GM12878 (cell line): Measurements from ENCODE around the gene SPINK8. TPM values are rescaled to one million over a fixed set of nuclear protein-coding genes. Genes with fewer than 3 reads are reported as not detected.

Source experiments
- microRNA counts: library from miRNA; unstranded; fragments of <30 nt; microRNA quantifications from one replicate; lab custom pipeline; 2016
- microRNA-seq: library from miRNA; unstranded; fragments of <30 nt; microRNA quantifications from one replicate; pipeline ENCODE4, GENCODE V29; 2018
- polyA plus RNA-seq, 11 experiments: library from polyadenylated mRNA; depleted of rRNA in 4 of 11; unstranded in 6 of 11; stranded (reverse) in 5 of 11; fragments of >200 nt; fragmentation: Nextera tagmentation in 4 of 11; fragmentation: Illumina TruSeq in 1 of 11; extraction: Ambion mirVana in 4 of 11; extraction: Trizol in 1 of 11; gene quantifications; 1 replicate in 1 of 11; 2 replicates in 10 of 11; pipeline versions ENCODE4 v1.2.1 to v1.2.3, GENCODE V29; 2011 to 2016; ENCODE audit warnings: inconsistent platforms in 2 of 11, missing spikeins in 2 of 11, low read depth in 1 of 11
- small RNA-seq: library from RNA; depleted of rRNA; stranded (forward); fragments of <200 nt; gene quantifications from one replicate; pipeline ENCODE3, GENCODE V24; 2014
- total RNA-seq, 4 experiments: library from RNA; depleted of rRNA in 3 of 4; stranded (reverse); fragments of >200 nt in 3 of 4; fragmentation: Illumina TruSeq in 1 of 4; extraction: Trizol in 1 of 4; gene quantifications; 2 replicates each; pipeline versions ENCODE4 v1.2.1 to v1.2.3, GENCODE V29; 2013 to 2021

The SPINK8 gene
- total and polyA plus RNA-seq, 10 of the 15 experiments (the other 5 are each of a cell fraction or from before 2014, with no cell fraction given), result not detected

MicroRNAs encoded within 50 kb of the gene (microRNA counts, 767-probe panel; counts per million panel counts)
- 784 counts per million, percentile 18 among the panel's probes with 10 or more counts for microRNA hsa-miR-2115-5p (lab: Ali Mortazavi, UCI)

Small RNAs within 50 kb of the gene (microRNA-seq; reads per million reads assigned to microRNA genes)
- gene MIR2115, result not detected

Small RNAs within 50 kb of the gene (small RNA-seq; reads per million reads assigned to genes)
- 1.3 reads per million, percentile 42 among the genes with 10 or more reads in this experiment for gene MIR2115
- gene RF00019, result not detected
- gene RN7SL321P, result not detected

Other genes with a start within 250 kb of the SPINK8 start
Only the 7 nearest of the 12 such genes appear.
- 9.8 and 11.7 TPM in 2 replicates for gene CAMP, start 110.2 kb downstream of the SPINK8 start, total RNA-seq (2014; rRNA removed)
- gene CAMP, start 110.2 kb downstream of the SPINK8 start, total RNA-seq (2014; rRNA removed; fragmentation: Illumina TruSeq; extraction: Trizol), result 7.4 and 8.7 TPM in 2 replicates
- 7.5 and 7.8 TPM in 2 replicates for gene CAMP, start 110.2 kb downstream of the SPINK8 start, total RNA-seq (2021)
- 0.76 and 0.86 TPM in 2 replicates for gene CAMP, start 110.2 kb downstream of the SPINK8 start, polyA plus RNA-seq (2011; rRNA removed)
- 2.3 and 6.9 TPM in 2 replicates for gene CAMP, start 110.2 kb downstream of the SPINK8 start, polyA plus RNA-seq (2014; fragmentation: Illumina TruSeq; extraction: Trizol)
- gene CAMP, start 110.2 kb downstream of the SPINK8 start, polyA plus RNA-seq (2014; fragmentation: Nextera tagmentation; extraction: Ambion mirVana), result 10 to 100 TPM; 25.4 to 34.3 TPM
- gene CAMP, start 110.2 kb downstream of the SPINK8 start, polyA plus RNA-seq (2014; rRNA removed), result 10.4 and 10.9 TPM in 2 replicates
- gene CAMP, start 110.2 kb downstream of the SPINK8 start, polyA plus RNA-seq (2016; fragmentation: Nextera tagmentation; extraction: Ambion mirVana), result 1 to 10 TPM; 3.4 to 3.7 TPM
- gene ZNF589, start 92.6 kb downstream of the SPINK8 start, total RNA-seq (2014; rRNA removed), result 26.5 and 29.0 TPM in 2 replicates
- 29.5 and 30.2 TPM in 2 replicates for gene ZNF589, start 92.6 kb downstream of the SPINK8 start, total RNA-seq (2014; rRNA removed; fragmentation: Illumina TruSeq; extraction: Trizol)
- 27.7 and 34.2 TPM in 2 replicates for gene ZNF589, start 92.6 kb downstream of the SPINK8 start, total RNA-seq (2021)
- 47.2 and 47.9 TPM in 2 replicates for gene ZNF589, start 92.6 kb downstream of the SPINK8 start, polyA plus RNA-seq (2011; rRNA removed)
- gene ZNF589, start 92.6 kb downstream of the SPINK8 start, polyA plus RNA-seq (2014; fragmentation: Illumina TruSeq; extraction: Trizol), result 36.9 and 47.9 TPM in 2 replicates
- gene ZNF589, start 92.6 kb downstream of the SPINK8 start, polyA plus RNA-seq (2014; fragmentation: Nextera tagmentation; extraction: Ambion mirVana), result 10 to 100 TPM in 1 of 2 experiments, 1 to 10 TPM in 1; 6.5 to 10.1 TPM
- 30.2 and 30.8 TPM in 2 replicates for gene ZNF589, start 92.6 kb downstream of the SPINK8 start, polyA plus RNA-seq (2014; rRNA removed)
- gene ZNF589, start 92.6 kb downstream of the SPINK8 start, polyA plus RNA-seq (2016; fragmentation: Nextera tagmentation; extraction: Ambion mirVana), result 10 to 100 TPM; 19.7 to 20.2 TPM
- gene NME6, start 32.3 kb downstream of the SPINK8 start, total RNA-seq (2014; rRNA removed), result 27.8 and 33.4 TPM in 2 replicates
- gene NME6, start 32.3 kb downstream of the SPINK8 start, total RNA-seq (2014; rRNA removed; fragmentation: Illumina TruSeq; extraction: Trizol), result 26.2 and 28.9 TPM in 2 replicates
- gene NME6, start 32.3 kb downstream of the SPINK8 start, total RNA-seq (2021), result 21.3 and 25.5 TPM in 2 replicates
- gene NME6, start 32.3 kb downstream of the SPINK8 start, polyA plus RNA-seq (2011; rRNA removed), result 22.1 and 34.2 TPM in 2 replicates
- gene NME6, start 32.3 kb downstream of the SPINK8 start, polyA plus RNA-seq (2014; fragmentation: Illumina TruSeq; extraction: Trizol), result 22.4 and 31.7 TPM in 2 replicates
- 10 to 100 TPM; 39.4 to 68.6 TPM for gene NME6, start 32.3 kb downstream of the SPINK8 start, polyA plus RNA-seq (2014; fragmentation: Nextera tagmentation; extraction: Ambion mirVana)
- 27.7 and 27.9 TPM in 2 replicates for gene NME6, start 32.3 kb downstream of the SPINK8 start, polyA plus RNA-seq (2014; rRNA removed)
- gene NME6, start 32.3 kb downstream of the SPINK8 start, polyA plus RNA-seq (2016; fragmentation: Nextera tagmentation; extraction: Ambion mirVana), result 10 to 100 TPM; 38.0 to 38.8 TPM
- 0.17 TPM in 1 of 2 replicates, not detected in the other for gene FBXW12, start 38.6 kb upstream of the SPINK8 start, total RNA-seq (2014; rRNA removed)
- not detected in 2 replicates for gene FBXW12, start 38.6 kb upstream of the SPINK8 start, total RNA-seq (2014; rRNA removed; fragmentation: Illumina TruSeq; extraction: Trizol)
- 0.15 TPM in 1 of 2 replicates, not detected in the other for gene FBXW12, start 38.6 kb upstream of the SPINK8 start, total RNA-seq (2021)
- 0.04 and 0.07 TPM in 2 replicates for gene FBXW12, start 38.6 kb upstream of the SPINK8 start, polyA plus RNA-seq (2011; rRNA removed)
- gene FBXW12, start 38.6 kb upstream of the SPINK8 start, polyA plus RNA-seq (2014; fragmentation: Illumina TruSeq; extraction: Trizol), result 0.09 and 0.29 TPM in 2 replicates
- under 1 TPM in 1 of 2 experiments, not detected in 1; 0.07 TPM for gene FBXW12, start 38.6 kb upstream of the SPINK8 start, polyA plus RNA-seq (2014; fragmentation: Nextera tagmentation; extraction: Ambion mirVana)
- 0.16 TPM in 1 of 2 replicates, not detected in the other for gene FBXW12, start 38.6 kb upstream of the SPINK8 start, polyA plus RNA-seq (2014; rRNA removed)
- under 1 TPM in 1 of 2 experiments, not detected in 1; 0.18 TPM for gene FBXW12, start 38.6 kb upstream of the SPINK8 start, polyA plus RNA-seq (2016; fragmentation: Nextera tagmentation; extraction: Ambion mirVana)
- gene PLXNB1, start 96.4 kb upstream of the SPINK8 start, total RNA-seq (2014; rRNA removed), result 4.8 and 8.0 TPM in 2 replicates
- gene PLXNB1, start 96.4 kb upstream of the SPINK8 start, total RNA-seq (2014; rRNA removed; fragmentation: Illumina TruSeq; extraction: Trizol), result 4.9 and 6.0 TPM in 2 replicates
- 14.7 and 15.1 TPM in 2 replicates for gene PLXNB1, start 96.4 kb upstream of the SPINK8 start, total RNA-seq (2021)
- gene PLXNB1, start 96.4 kb upstream of the SPINK8 start, polyA plus RNA-seq (2011; rRNA removed), result 8.6 and 14.3 TPM in 2 replicates
- 3.2 and 5.7 TPM in 2 replicates for gene PLXNB1, start 96.4 kb upstream of the SPINK8 start, polyA plus RNA-seq (2014; fragmentation: Illumina TruSeq; extraction: Trizol)
- gene PLXNB1, start 96.4 kb upstream of the SPINK8 start, polyA plus RNA-seq (2014; fragmentation: Nextera tagmentation; extraction: Ambion mirVana), result under 1 TPM; 0.18 to 0.47 TPM
- 12.2 and 15.2 TPM in 2 replicates for gene PLXNB1, start 96.4 kb upstream of the SPINK8 start, polyA plus RNA-seq (2014; rRNA removed)
- 1 to 10 TPM; 3.3 to 3.9 TPM for gene PLXNB1, start 96.4 kb upstream of the SPINK8 start, polyA plus RNA-seq (2016; fragmentation: Nextera tagmentation; extraction: Ambion mirVana)
- 30.0 and 31.0 TPM in 2 replicates for gene CCDC51, start 106.5 kb upstream of the SPINK8 start, total RNA-seq (2014; rRNA removed)
- gene CCDC51, start 106.5 kb upstream of the SPINK8 start, total RNA-seq (2014; rRNA removed; fragmentation: Illumina TruSeq; extraction: Trizol), result 28.7 and 29.4 TPM in 2 replicates
- gene CCDC51, start 106.5 kb upstream of the SPINK8 start, total RNA-seq (2021), result 24.3 and 26.6 TPM in 2 replicates
- gene CCDC51, start 106.5 kb upstream of the SPINK8 start, polyA plus RNA-seq (2011; rRNA removed), result 22.2 and 32.7 TPM in 2 replicates
- gene CCDC51, start 106.5 kb upstream of the SPINK8 start, polyA plus RNA-seq (2014; fragmentation: Illumina TruSeq; extraction: Trizol), result 14.5 and 28.2 TPM in 2 replicates
- gene CCDC51, start 106.5 kb upstream of the SPINK8 start, polyA plus RNA-seq (2014; fragmentation: Nextera tagmentation; extraction: Ambion mirVana), result 10 to 100 TPM; 10.6 to 12.6 TPM
- gene CCDC51, start 106.5 kb upstream of the SPINK8 start, polyA plus RNA-seq (2014; rRNA removed), result 26.2 and 28.1 TPM in 2 replicates
- 10 to 100 TPM; 45.4 to 54.9 TPM for gene CCDC51, start 106.5 kb upstream of the SPINK8 start, polyA plus RNA-seq (2016; fragmentation: Nextera tagmentation; extraction: Ambion mirVana)
- 426 and 551 TPM in 2 replicates for gene TMA7, start 106.6 kb upstream of the SPINK8 start, total RNA-seq (2014; rRNA removed)
- 703 and 728 TPM in 2 replicates for gene TMA7, start 106.6 kb upstream of the SPINK8 start, total RNA-seq (2014; rRNA removed; fragmentation: Illumina TruSeq; extraction: Trizol)
- 315 and 319 TPM in 2 replicates for gene TMA7, start 106.6 kb upstream of the SPINK8 start, total RNA-seq (2021)
- 427 and 593 TPM in 2 replicates for gene TMA7, start 106.6 kb upstream of the SPINK8 start, polyA plus RNA-seq (2011; rRNA removed)
- gene TMA7, start 106.6 kb upstream of the SPINK8 start, polyA plus RNA-seq (2014; fragmentation: Illumina TruSeq; extraction: Trizol), result 332 and 496 TPM in 2 replicates
- gene TMA7, start 106.6 kb upstream of the SPINK8 start, polyA plus RNA-seq (2014; fragmentation: Nextera tagmentation; extraction: Ambion mirVana), result 1,000 to 10,000 TPM; 1,729 to 1,760 TPM
- gene TMA7, start 106.6 kb upstream of the SPINK8 start, polyA plus RNA-seq (2014; rRNA removed), result 684 and 776 TPM in 2 replicates
- gene TMA7, start 106.6 kb upstream of the SPINK8 start, polyA plus RNA-seq (2016; fragmentation: Nextera tagmentation; extraction: Ambion mirVana), result 1,000 to 10,000 TPM; 1,330 to 1,388 TPM